GM12892 (cell line): ENCODE data around the gene METAP1.

ENCODE experiments used
- POLR2A ChIP-seq: IDR thresholded peaks from 2 replicates; pipeline ENCODE4 v1.6.1; 2011; ENCODE audit warnings: low read depth, low read length, control low read depth
- POLR2AphosphoS5 ChIP-seq: IDR thresholded peaks from 2 replicates; pipeline ENCODE4 v1.6.1; 2011; ENCODE audit warnings: low read depth, low read length, control low read depth

DNA sequence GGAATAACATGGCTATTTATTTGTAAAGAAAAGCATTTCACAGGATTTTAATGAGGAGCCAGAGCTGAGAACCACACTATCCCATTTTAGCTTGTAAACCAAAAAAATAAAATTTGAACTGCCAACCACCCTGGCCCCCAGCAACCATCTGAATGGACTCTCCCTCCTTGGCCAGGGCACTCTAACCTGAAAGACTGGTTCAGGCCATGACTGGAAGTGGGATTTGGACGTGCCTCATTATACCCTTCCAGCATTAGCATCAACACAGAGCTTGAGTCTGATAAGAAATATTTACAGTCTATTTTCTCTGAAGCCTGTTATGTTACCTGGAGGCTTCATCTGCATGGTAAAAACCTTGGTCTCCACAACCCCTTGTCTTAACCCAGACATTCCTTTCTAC, 30.0 kb downstream of the METAP1 start:
- TF ChIP-seq POLR2A (no peak), POLR2AphosphoS5 (no peak)
